HCT116 (cell line): ENCODE data around the gene PLEKHO2. TPM values are rescaled to one million over a fixed set of nuclear protein-coding genes. Genes with fewer than 3 reads are reported as not detected.

Experiments
- ATAC-seq: fragments of 200-7000 bp; cut with Tn5 transposase; 2 replicates; pipeline ENCODE4 v1.9.1; 2020; ENCODE audit warnings: mild to moderate bottlenecking, moderate library complexity
- BruUV-seq: library from RNA; stranded (reverse); fragments of 400-500 nt; replicated peaks from 2 replicates; lab custom pipeline; 2021; lab: Mats Ljungman, UMichigan
- CTCF ChIA-PET: fragments of 300-600 bp; sonication (Branson Sonifier 250); formaldehyde crosslinking; loops from one replicate; lab custom pipeline; 2021; ENCODE audit warnings: antibody characterized with exemption; lab: Charles Lee
- POLR2A ChIA-PET: fragments of 300-600, 350-600 bp; sonication (Branson Sonifier 250); formaldehyde crosslinking; loops from one replicate; lab custom pipeline; 2021; ENCODE audit warnings: antibody characterized with exemption; lab: Charles Lee
- RAD21 ChIA-PET, 2 experiments: fragments of 300-600 bp; sonication (Branson Sonifier 250); formaldehyde crosslinking; loops; one replicate each; lab custom pipeline; 2023; ENCODE audit warnings: low total read pairs in 2 of 2; ENCODE audit not compliant: uncharacterized antibody in 2 of 2, unreplicated experiment in 2 of 2, low non-redundant PET in 1 of 2; lab: Charles Lee
- DNase-seq: peaks from one replicate; pipeline ENCODE4 v3.0.0-alpha.2; 2010; ENCODE audit warnings: low read depth, low spot score
- H2AFZ ChIP-seq: fragments of 200-600 bp; shearing (Covaris generic), sonication (generic); 2 replicates; pipeline ENCODE4 v1.6.1; 2017; ENCODE audit warnings: low read depth, mixed run types, mixed read lengths, antibody characterized with exemption, low read length; ENCODE audit not compliant: poor library complexity, severe bottlenecking
- H3K27ac ChIP-seq: 2 replicates; pipeline ENCODE4 v1.5.1; 2012; ENCODE audit warnings: low read depth, low read length
- H3K27me3 ChIP-seq: fragments of 200-600 bp; sonication (generic); 2 replicates; pipeline ENCODE4 v1.6.1; 2016; ENCODE audit warnings: mixed run types, low read length, mixed read lengths; ENCODE audit not compliant: insufficient read depth
- H3K36me3 ChIP-seq, 2 experiments: fragments of 200-500 bp in 1 of 2; fragments of 200-600 bp in 1 of 2; sonication (Bioruptor generic) in 1 of 2; sonication (generic) in 1 of 2; 2 replicates each; pipeline versions ENCODE4 v1.5.1 to v1.6.1; 2014 to 2016; ENCODE audit warnings: low read length in 2 of 2, inconsistent platforms in 1 of 2, mixed read lengths in 1 of 2, mixed run types in 1 of 2; ENCODE audit not compliant: insufficient read depth in 2 of 2, control insufficient read depth in 1 of 2
- H3K4me1 ChIP-seq, 2 experiments: fragments of 200-600 bp in 1 of 2; sonication (generic) in 1 of 2; 2 replicates each; pipeline versions ENCODE4 v1.5.1 to v1.6.1; 2012 to 2017; ENCODE audit warnings: low read length in 2 of 2, inconsistent platforms in 1 of 2, mild to moderate bottlenecking in 1 of 2, mixed read lengths in 1 of 2, mixed run types in 1 of 2, moderate library complexity in 1 of 2; ENCODE audit not compliant: insufficient read depth in 2 of 2, control insufficient read depth in 1 of 2
- H3K4me2 ChIP-seq: fragments of 200-600 bp; sonication (generic); 2 replicates; pipeline ENCODE4 v1.6.1; 2017; ENCODE audit warnings: mixed run types, low read length, mixed read lengths
- H3K4me3 ChIP-seq, 2 experiments: fragments of 200-600 bp in 1 of 2; sonication (generic) in 1 of 2; replicated peaks in 1 of 2; 2 replicates each; pipeline ENCODE4 v1.5.1; 2011 to 2016; ENCODE audit warnings: low read length in 2 of 2, control low read depth in 1 of 2, low read depth in 1 of 2, mild to moderate bottlenecking in 1 of 2, mixed read lengths in 1 of 2, mixed run types in 1 of 2
- H3K79me2 ChIP-seq: fragments of 200-600 bp; sonication (generic); 2 replicates; pipeline ENCODE4 v1.6.1; 2017; ENCODE audit warnings: mild to moderate bottlenecking, mixed run types, low read length, moderate library complexity, mixed read lengths; ENCODE audit not compliant: insufficient read depth
- H3K9ac ChIP-seq: fragments of 200-600 bp; sonication (generic); 2 replicates; pipeline ENCODE4 v1.6.1; 2016; ENCODE audit warnings: low read length, mixed read lengths
- H3K9me2 ChIP-seq: fragments of 200-600 bp; sonication (generic), shearing (Covaris generic); 2 replicates; pipeline ENCODE4 v1.6.1; 2017; ENCODE audit warnings: mixed run types, mild to moderate bottlenecking, moderate library complexity; ENCODE audit not compliant: insufficient read depth
- H3K9me3 ChIP-seq, 2 experiments: fragments of 200-500 bp in 1 of 2; fragments of 200-600 bp in 1 of 2; sonication (Bioruptor generic) in 1 of 2; sonication (generic) in 1 of 2; 2 replicates each; pipeline ENCODE4 v1.6.1; 2014 to 2017; ENCODE audit warnings: low read length in 2 of 2, mixed read lengths in 2 of 2, inconsistent platforms in 1 of 2, low read depth in 1 of 2, mild to moderate bottlenecking in 1 of 2, mixed run types in 1 of 2, moderate library complexity in 1 of 2; ENCODE audit not compliant: control insufficient read depth in 1 of 2, insufficient read depth in 1 of 2
- H4K20me1 ChIP-seq: fragments of 200-600 bp; sonication (generic), shearing (Covaris generic); 2 replicates; pipeline ENCODE4 v1.6.1; 2017; ENCODE audit warnings: mixed run types, mild to moderate bottlenecking, moderate library complexity; ENCODE audit not compliant: insufficient read depth
- CBX3 ChIP-seq: IDR thresholded peaks from 2 replicates; pipeline ENCODE4 v1.6.1; 2012; ENCODE audit warnings: low read depth
- CTCF ChIP-seq, 3 experiments: fragments of 200-600 bp in 1 of 3; sonication (generic) in 1 of 3; IDR thresholded peaks in 2 of 3; conservative IDR thresholded peaks in 1 of 3; 2 replicates each; pipeline ENCODE4 v1.5.1; 2012 to 2017; ENCODE audit warnings: low read depth in 2 of 3, low read length in 2 of 3, antibody characterized with exemption in 1 of 3, borderline replicate concordance in 1 of 3, control low read depth in 1 of 3, mild to moderate bottlenecking in 1 of 3, mixed read lengths in 1 of 3, mixed run types in 1 of 3, moderate library complexity in 1 of 3; ENCODE audit not compliant: insufficient read depth in 1 of 3
- ELF1 ChIP-seq: IDR thresholded peaks from 2 replicates; pipeline ENCODE4 v1.6.1; 2012; ENCODE audit warnings: low read depth, borderline replicate concordance
- EZH2phosphoT487 ChIP-seq: fragments of 200-600 bp; IDR thresholded peaks from 2 replicates; pipeline ENCODE4 v1.6.1; 2018; ENCODE audit warnings: antibody characterized with exemption, borderline replicate concordance
- POLR2A ChIP-seq: IDR thresholded peaks from 2 replicates; pipeline ENCODE4 v1.7.0; 2011; ENCODE audit warnings: borderline replicate concordance; ENCODE audit not compliant: insufficient read depth, insufficient read length; ENCODE audit errors: extremely low read depth
- RAD21 ChIP-seq: IDR thresholded peaks from 2 replicates; pipeline ENCODE4 v1.6.1; 2012; ENCODE audit warnings: low read depth, mild to moderate bottlenecking
- SP1 ChIP-seq: IDR thresholded peaks from 2 replicates; pipeline ENCODE4 v1.6.1; 2012; ENCODE audit warnings: low read depth
- ZNF274 ChIP-seq: fragments of 200-500 bp; sonication (Bioruptor generic); IDR thresholded peaks from 2 replicates; pipeline ENCODE4 v1.6.1; 2014; ENCODE audit warnings: mild to moderate bottlenecking, low read depth, low read length, inconsistent platforms
- intact Hi-C: fragments of 100-400 bp; cut with micrococcal nuclease; formaldehyde crosslinking; loops from 2 replicates; pipeline ENCODE4 v1.10.0; 2022
- total RNA-seq: library from RNA; stranded (reverse); gene quantifications from one replicate; pipeline ENCODE4 v1.2.1, GENCODE V29; 2021; ENCODE audit not compliant: unreplicated experiment
- TF ChIP-seq, protein P1 (sequence below): IDR thresholded peaks from 2 replicates; pipeline ENCODE4 v1.6.1; 2012

Gene PLEKHO2
- total RNA-seq, 1 experiment from 2014 or later: 8.0 TPM

GRCh38 chr15:64905941-64906340, 64.2 kb downstream of the PLEKHO2 start (continued):
- TF ChIP-seq EZH2phosphoT487 (no peak), ELF1 (no peak)
- TF ChIP-seq, all 23 proteins: peak for 0

DNA sequence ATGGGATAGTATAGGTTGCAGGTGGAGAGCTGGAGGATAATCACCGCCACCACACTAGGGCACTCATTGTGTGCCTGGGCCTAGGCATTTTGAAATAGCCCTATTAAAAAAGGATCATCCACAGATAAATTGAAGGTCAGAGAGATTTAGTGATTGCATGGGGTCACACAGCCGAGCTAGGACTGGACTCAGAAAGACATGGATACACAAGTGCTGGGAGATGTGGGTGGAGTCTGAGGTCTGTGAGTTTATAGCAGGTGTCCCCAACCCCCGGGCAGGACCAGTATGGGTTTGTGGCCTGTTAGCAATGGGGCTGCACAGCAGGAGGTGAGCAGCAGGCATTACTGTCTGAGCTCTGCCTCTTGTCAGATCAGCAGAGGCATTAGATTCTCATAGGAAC, 64.7 kb downstream of the PLEKHO2 start:
- CTCF ChIA-PET: no interaction called here
- RAD21 ChIA-PET: no interaction called here
- TF ChIP-seq SP1: no peak
- no peak for TF ChIP-seq RAD21
- TF ChIP-seq, protein P1, sequence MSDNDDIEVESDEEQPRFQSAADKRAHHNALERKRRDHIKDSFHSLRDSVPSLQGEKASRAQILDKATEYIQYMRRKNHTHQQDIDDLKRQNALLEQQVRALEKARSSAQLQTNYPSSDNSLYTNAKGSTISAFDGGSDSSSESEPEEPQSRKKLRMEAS: no peak
- BruUV-seq: no TSS peak
- no peaks in the 10 kb centered on the region for H3K9me2 ChIP-seq
- no peak overlapping the region for H3K4me2 ChIP-seq
- H3K9ac ChIP-seq: no peak overlapping the region
- no peak overlapping the region for H3K4me3 ChIP-seq
- DNase-seq (no peak), ATAC-seq (no peak)
- peaks cover 0 to 12% of the 10 kb centered on the region in 2 experiments; a peak in 2 of 4 replicates for H3K4me1 ChIP-seq
- intact Hi-C loops: no loop called here
- no peak overlapping the region for H2AFZ ChIP-seq
- H3K79me2 ChIP-seq: no peaks in the 10 kb centered on the region
- POLR2A ChIA-PET: no interaction called here
- H3K27ac ChIP-seq: no peak overlapping the region
- H3K9me3 ChIP-seq: peaks cover 0 to 3% of the 10 kb centered on the region in 2 experiments; a peak in 1 of 4 replicates
- no peaks in the 10 kb centered on the region for H3K27me3 ChIP-seq
- no peaks in the 10 kb centered on the region for H3K36me3 ChIP-seq
- no peaks in the 10 kb centered on the region for H4K20me1 ChIP-seq

DNA sequence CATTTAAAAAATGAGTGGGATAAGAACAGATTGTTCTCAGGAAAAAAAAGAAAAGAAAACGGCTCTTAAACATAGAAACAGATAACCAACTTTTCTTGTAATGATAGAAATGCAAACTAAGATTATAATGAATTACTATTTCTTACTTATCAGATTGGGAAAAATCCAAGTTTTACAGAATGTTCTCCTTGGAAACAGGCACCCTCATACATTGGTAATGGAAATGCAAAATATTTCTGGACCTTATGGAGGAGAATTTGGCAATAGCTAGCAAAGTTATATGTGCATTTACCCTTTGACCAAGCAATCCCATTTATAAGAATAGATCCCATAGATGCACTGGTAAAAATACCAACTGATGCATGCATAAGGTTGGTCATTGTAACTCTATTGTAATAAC, 66.3 kb downstream of the PLEKHO2 start:
- intact Hi-C loops: no loop called here
- DNase-seq: no peak
- H3K79me2 ChIP-seq: 0 out of 2 replicates have a peak, but pooled peaks cover 6% of the 10 kb centered on the region

More for the DNA sequence above, 66.3 kb downstream of the PLEKHO2 start:
- Histone ChIP-seq H3K4me1 (peaks cover 2 to 23% of the 10 kb centered on the region in 2 experiments; a peak in 3 of 4 replicates), H3K9ac (no peak overlapping the region), H3K9me3 (peaks cover 0 to 3% of the 10 kb centered on the region in 2 experiments; a peak in 1 of 4 replicates), H3K27me3 (no peaks in the 10 kb centered on the region), H3K9me2 (no peaks in the 10 kb centered on the region), H4K20me1 (no peaks in the 10 kb centered on the region), H3K36me3 (no peaks in the 10 kb centered on the region), H3K4me3 (no peak overlapping the region), H3K4me2 (no peak overlapping the region), H3K27ac (no peak overlapping the region), H2AFZ (no peak overlapping the region)
- POLR2A ChIA-PET: no interaction called here
- no TSS peak for BruUV-seq
- CTCF ChIA-PET: no interaction called here
- RAD21 ChIA-PET: no interaction called here
- no peak for ATAC-seq
- TF ChIP-seq ZNF274 (no peak), POLR2A (no peak), CBX3 (no peak), CTCF (IDR thresholded peaks at IDR 0.05 in 2 of 3, conservative IDR thresholded peaks at IDR 0.05 in 1 of 3; ENCODE audit: borderline replicate concordance in 1 of 3, insufficient read depth in 1 of 3, low read depth in 2 of 3, low read length in 2 of 3) (no peak)
